Liver (tissue), 9 donors: ENCODE measurements around the gene NEK6. TPM values are rescaled to one million over a fixed set of nuclear protein-coding genes. Genes with fewer than 3 reads are reported as not detected.

Experiments used
- DNase-seq: peaks from one replicate; pipeline ENCODE4 v3.0.0-alpha.2; 2017; ENCODE audit warnings: low spot score
- H3K27ac ChIP-seq, 2 donors: one replicate each; pipeline ENCODE4 v1.7.0; 2013; ENCODE audit warnings: inconsistent platforms in 2 of 2, low read length in 2 of 2, control low read depth in 1 of 2, low read depth in 1 of 2, mild to moderate bottlenecking in 1 of 2
- H3K27me3 ChIP-seq, 4 donors: one replicate each; pipeline versions ENCODE4 v1.6.1 to v1.7.0; 2013; ENCODE audit warnings: low read length in 3 of 4, inconsistent platforms in 1 of 4, mild to moderate bottlenecking in 1 of 4, moderate library complexity in 1 of 4; ENCODE audit not compliant: control insufficient read depth in 4 of 4, insufficient read depth in 4 of 4
- H3K36me3 ChIP-seq, 4 donors: one replicate each; pipeline versions ENCODE4 v1.6.1 to v1.7.0; 2013; ENCODE audit warnings: low read length in 3 of 4, mild to moderate bottlenecking in 3 of 4, low read depth in 1 of 4, moderate library complexity in 1 of 4; ENCODE audit not compliant: control insufficient read depth in 4 of 4, insufficient read depth in 3 of 4
- H3K4me1 ChIP-seq, 4 donors: one replicate each; pipeline versions ENCODE4 v1.6.1 to v1.7.0; 2013; ENCODE audit warnings: low read length in 3 of 4, mild to moderate bottlenecking in 3 of 4, moderate library complexity in 1 of 4; ENCODE audit not compliant: control insufficient read depth in 4 of 4, insufficient read depth in 4 of 4
- H3K4me3 ChIP-seq, 3 donors: one replicate each; pipeline versions ENCODE4 v1.6.1 to v1.7.0; 2013; ENCODE audit warnings: low read length in 3 of 3, control low read depth in 1 of 3, low read depth in 1 of 3, mild to moderate bottlenecking in 1 of 3
- H3K9ac ChIP-seq, 2 donors: one replicate each; pipeline ENCODE4 v1.7.0; 2013; ENCODE audit warnings: low read length in 2 of 2, mild to moderate bottlenecking in 2 of 2, moderate library complexity in 2 of 2, control low read depth in 1 of 2, low read depth in 1 of 2
- H3K9me3 ChIP-seq, 4 donors: one replicate each; pipeline versions ENCODE4 v1.6.1 to v1.7.0; 2013; ENCODE audit warnings: low read length in 3 of 4; ENCODE audit not compliant: control insufficient read depth in 4 of 4
- EGR1 ChIP-seq, 2 donors: IDR thresholded peaks; 2 replicates each; pipeline ENCODE4 v1.6.1; 2016 to 2018; ENCODE audit warnings: antibody characterized with exemption in 2 of 2, low read depth in 2 of 2
- FOXA2 ChIP-seq: IDR thresholded peaks from 2 replicates; pipeline ENCODE4 v1.6.1; 2016; ENCODE audit warnings: antibody characterized with exemption
- GABPA ChIP-seq, 2 donors: IDR thresholded peaks in 1 of 2; conservative IDR thresholded peaks in 1 of 2; 2 replicates each; pipeline ENCODE4 v1.6.1; 2016; ENCODE audit warnings: antibody characterized with exemption in 2 of 2, mild to moderate bottlenecking in 1 of 2, moderate library complexity in 1 of 2
- HNF4A ChIP-seq, 2 donors: conservative IDR thresholded peaks; 2 replicates each; pipeline ENCODE4 v1.6.1; 2016; ENCODE audit warnings: antibody characterized with exemption in 2 of 2, mild to moderate bottlenecking in 2 of 2
- HNF4G ChIP-seq: IDR thresholded peaks from 2 replicates; pipeline ENCODE4 v1.6.1; 2016; ENCODE audit warnings: antibody characterized with exemption
- NR2F2 ChIP-seq: IDR thresholded peaks from 2 replicates; pipeline ENCODE4 v1.6.1; 2016; ENCODE audit warnings: antibody characterized with exemption
- RAD21 ChIP-seq, 2 donors: IDR thresholded peaks; 2 replicates each; pipeline ENCODE4 v1.6.1; 2016; ENCODE audit warnings: antibody characterized with exemption in 2 of 2, mild to moderate bottlenecking in 2 of 2
- RXRA ChIP-seq, 2 donors: IDR thresholded peaks; 2 replicates each; pipeline ENCODE4 v1.6.1; 2017 to 2018; ENCODE audit warnings: antibody characterized with exemption in 2 of 2, mild to moderate bottlenecking in 1 of 2
- SP1 ChIP-seq: IDR thresholded peaks from 2 replicates; pipeline ENCODE4 v1.6.1; 2018; ENCODE audit warnings: antibody characterized with exemption, mild to moderate bottlenecking
- TAF1 ChIP-seq: conservative IDR thresholded peaks from 2 replicates; pipeline ENCODE4 v1.6.1; 2016; ENCODE audit warnings: antibody characterized with exemption, mild to moderate bottlenecking
- YY1 ChIP-seq: IDR thresholded peaks from 2 replicates; pipeline ENCODE4 v1.6.1; 2016; ENCODE audit warnings: antibody characterized with exemption, mild to moderate bottlenecking
- WGBS: extraction: QIAGEN DNeasy Blood & Tissue Kit; methylation state at CpG from one replicate; pipeline ENCODE4 v1.1.7; 2013; 5-methylcytosine and 5-hydroxymethylcytosine counted together
- polyA plus RNA-seq, 2 donors: library from polyadenylated mRNA; stranded (reverse) in 1 of 2; unstranded in 1 of 2; fragments of 200-250 nt in 1 of 2; fragments of >200 nt in 1 of 2; fragmentation: Nextera tagmentation in 1 of 2; extraction: Ambion mirVana in 1 of 2; gene quantifications; one replicate each; pipeline versions ENCODE4 v1.2.1 to v1.2.3, GENCODE V29; 2013 to 2015
- total RNA-seq, 2 donors: library from RNA; depleted of rRNA; stranded (reverse); fragments of >200 nt; gene quantifications; one replicate each; pipeline ENCODE4 v1.2.3, GENCODE V29; 2014
- TF ChIP-seq, protein P1 (sequence below): IDR thresholded peaks from 2 replicates; pipeline ENCODE4 v1.6.1; 2016; ENCODE audit warnings: antibody characterized with exemption
- TF ChIP-seq, protein P2 (sequence below): IDR thresholded peaks from 2 replicates; pipeline ENCODE4 v1.6.1; 2016; ENCODE audit warnings: antibody characterized with exemption
- TF ChIP-seq, protein P3 (sequence below): fragments of 150-350 bp; IDR thresholded peaks from 2 replicates; pipeline ENCODE4 v1.5.1; 2017; ENCODE audit warnings: improper control_type of control experiment, low read depth, low read length; ENCODE audit not compliant: missing input control
- TF ChIP-seq, protein P4 (sequence below): IDR thresholded peaks from 2 replicates; pipeline ENCODE4 v1.6.1; 2016; ENCODE audit warnings: antibody characterized with exemption
- donor health status: healthy.
- donor health status: healthy.
- donor health status: healthy.
- donor health status: healthy.
- donor health status: healthy.

Gene NEK6
- total and polyA plus RNA-seq, 4 donors: 32.5 to 49.7 (median 42.5) TPM

DNA sequence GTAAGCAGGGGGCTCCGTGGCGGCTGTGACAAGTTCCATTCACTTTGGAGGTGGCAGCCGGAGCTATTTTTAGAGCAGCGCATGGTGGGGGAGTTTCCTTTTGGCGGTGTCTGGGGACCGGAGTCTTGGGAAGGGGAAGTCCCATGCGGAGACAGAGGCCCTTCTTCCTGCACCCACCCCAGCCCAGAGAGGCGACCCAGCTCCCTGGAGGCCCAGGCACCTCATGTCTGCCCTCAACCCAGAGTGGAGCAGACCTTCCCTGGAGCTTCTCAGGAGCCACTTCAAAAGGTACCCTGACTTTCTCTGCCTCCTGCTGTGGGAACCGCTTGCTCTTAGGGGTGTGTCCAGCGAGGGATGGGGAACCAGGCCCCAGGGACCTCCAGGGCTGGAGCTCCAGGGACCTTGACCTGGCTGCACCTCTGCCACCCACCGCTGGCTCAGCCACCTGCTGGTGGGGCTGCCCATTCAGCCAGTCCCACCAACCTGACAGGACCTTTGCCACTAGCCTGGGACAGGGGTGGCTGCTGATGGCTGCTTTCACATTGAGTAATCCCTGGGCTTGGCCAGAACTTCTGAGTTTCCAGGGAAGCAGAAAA lies 34.1 kb downstream of the NEK6 start:
- Histone ChIP-seq H3K9ac (no peak overlapping the region), H3K4me3 (no peak overlapping the region), H3K27ac (peak overlapping the region in 1 of 2 donors; percentile 0)

DNA sequence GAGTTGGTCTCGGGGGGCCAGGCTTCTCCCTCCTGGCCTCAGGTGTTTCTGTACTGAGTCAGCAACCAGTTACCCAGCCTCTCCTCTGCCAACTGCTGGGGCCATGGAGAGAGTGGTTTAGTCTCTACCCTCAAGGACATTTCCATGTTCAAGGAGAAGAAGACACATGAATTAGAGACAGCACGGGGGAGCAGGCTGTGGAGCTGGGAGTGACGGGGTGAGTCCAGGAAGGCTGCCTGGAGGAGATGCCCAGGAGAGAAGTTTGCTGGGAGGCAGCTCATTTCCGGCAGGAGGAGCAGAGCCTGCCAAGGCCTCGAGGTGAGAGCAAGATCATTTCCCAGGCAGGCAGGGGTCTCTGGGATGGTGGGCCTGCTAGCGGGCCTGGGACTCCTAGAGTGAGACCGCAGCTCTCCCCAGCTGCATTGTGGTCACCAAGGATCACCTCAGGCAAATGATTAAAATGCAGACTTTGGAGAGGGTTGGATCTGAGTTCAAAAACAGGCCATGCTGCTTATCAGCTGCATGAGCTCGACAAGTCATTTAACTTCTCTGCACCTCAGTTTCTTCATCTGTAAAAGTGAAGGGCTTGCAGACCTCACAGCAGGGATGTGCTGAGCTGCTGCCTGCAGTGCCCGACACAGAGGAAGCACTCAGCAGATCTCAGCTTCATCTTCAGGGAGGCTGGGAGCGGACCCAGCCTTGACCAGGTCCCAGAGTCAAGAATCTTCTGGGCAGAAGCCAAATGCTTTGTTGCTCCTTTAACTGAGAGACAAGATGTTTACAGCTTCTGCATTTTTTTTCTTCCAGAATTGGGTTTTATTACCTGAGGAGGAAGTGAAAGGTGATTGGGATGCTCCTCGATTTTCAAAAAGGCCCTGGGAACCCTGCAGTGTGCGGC lies 35.2 kb downstream of the NEK6 start:
- Histone ChIP-seq H3K9me3 (no peaks in the 10 kb centered on the region), H3K36me3 (no peaks in the 10 kb centered on the region), H3K4me3 (no peak overlapping the region), H3K27me3 (no peaks in the 10 kb centered on the region), H3K27ac (peak overlapping the region; percentile 0 to 7), H3K4me1 (peaks cover 9 to 78% (median 48%) of the 10 kb centered on the region in 4 donors), H3K9ac (no peak overlapping the region)
- TF ChIP-seq, protein P1, sequence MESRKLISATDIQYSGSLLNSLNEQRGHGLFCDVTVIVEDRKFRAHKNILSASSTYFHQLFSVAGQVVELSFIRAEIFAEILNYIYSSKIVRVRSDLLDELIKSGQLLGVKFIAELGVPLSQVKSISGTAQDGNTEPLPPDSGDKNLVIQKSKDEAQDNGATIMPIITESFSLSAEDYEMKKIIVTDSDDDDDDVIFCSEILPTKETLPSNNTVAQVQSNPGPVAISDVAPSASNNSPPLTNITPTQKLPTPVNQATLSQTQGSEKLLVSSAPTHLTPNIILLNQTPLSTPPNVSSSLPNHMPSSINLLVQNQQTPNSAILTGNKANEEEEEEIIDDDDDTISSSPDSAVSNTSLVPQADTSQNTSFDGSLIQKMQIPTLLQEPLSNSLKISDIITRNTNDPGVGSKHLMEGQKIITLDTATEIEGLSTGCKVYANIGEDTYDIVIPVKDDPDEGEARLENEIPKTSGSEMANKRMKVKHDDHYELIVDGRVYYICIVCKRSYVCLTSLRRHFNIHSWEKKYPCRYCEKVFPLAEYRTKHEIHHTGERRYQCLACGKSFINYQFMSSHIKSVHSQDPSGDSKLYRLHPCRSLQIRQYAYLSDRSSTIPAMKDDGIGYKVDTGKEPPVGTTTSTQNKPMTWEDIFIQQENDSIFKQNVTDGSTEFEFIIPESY: no peak
- TF ChIP-seq YY1: no peak
- no peak for TF ChIP-seq RAD21 (IDR thresholded peaks at IDR 0.05)
- TF ChIP-seq FOXA2: no peak
- TF ChIP-seq SP1: no peak
- TF ChIP-seq, protein P2, sequence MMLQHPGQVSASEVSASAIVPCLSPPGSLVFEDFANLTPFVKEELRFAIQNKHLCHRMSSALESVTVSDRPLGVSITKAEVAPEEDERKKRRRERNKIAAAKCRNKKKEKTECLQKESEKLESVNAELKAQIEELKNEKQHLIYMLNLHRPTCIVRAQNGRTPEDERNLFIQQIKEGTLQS: no peak
- TF ChIP-seq HNF4G: no peak
- TF ChIP-seq TAF1: no peak
- TF ChIP-seq NR2F2: no peak
- TF ChIP-seq EGR1 (IDR thresholded peaks at IDR 0.05; ENCODE audit: low read depth in 2 of 2): no peak
- TF ChIP-seq RXRA (IDR thresholded peaks at IDR 0.05): no peak
- TF ChIP-seq HNF4A (conservative IDR thresholded peaks at IDR 0.05): no peak
- TF ChIP-seq, protein P3, sequence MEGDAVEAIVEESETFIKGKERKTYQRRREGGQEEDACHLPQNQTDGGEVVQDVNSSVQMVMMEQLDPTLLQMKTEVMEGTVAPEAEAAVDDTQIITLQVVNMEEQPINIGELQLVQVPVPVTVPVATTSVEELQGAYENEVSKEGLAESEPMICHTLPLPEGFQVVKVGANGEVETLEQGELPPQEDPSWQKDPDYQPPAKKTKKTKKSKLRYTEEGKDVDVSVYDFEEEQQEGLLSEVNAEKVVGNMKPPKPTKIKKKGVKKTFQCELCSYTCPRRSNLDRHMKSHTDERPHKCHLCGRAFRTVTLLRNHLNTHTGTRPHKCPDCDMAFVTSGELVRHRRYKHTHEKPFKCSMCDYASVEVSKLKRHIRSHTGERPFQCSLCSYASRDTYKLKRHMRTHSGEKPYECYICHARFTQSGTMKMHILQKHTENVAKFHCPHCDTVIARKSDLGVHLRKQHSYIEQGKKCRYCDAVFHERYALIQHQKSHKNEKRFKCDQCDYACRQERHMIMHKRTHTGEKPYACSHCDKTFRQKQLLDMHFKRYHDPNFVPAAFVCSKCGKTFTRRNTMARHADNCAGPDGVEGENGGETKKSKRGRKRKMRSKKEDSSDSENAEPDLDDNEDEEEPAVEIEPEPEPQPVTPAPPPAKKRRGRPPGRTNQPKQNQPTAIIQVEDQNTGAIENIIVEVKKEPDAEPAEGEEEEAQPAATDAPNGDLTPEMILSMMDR: no peak
- no peak for TF ChIP-seq GABPA (IDR thresholded peaks at IDR 0.05 in 1 of 2, conservative IDR thresholded peaks at IDR 0.05 in 1 of 2)
- WGBS: 86% methylated on average over 12 of the region's 12 CpGs
- DNase-seq: no peak

More for the DNA sequence above, 34.1 kb downstream of the NEK6 start:
- Histone ChIP-seq H3K27me3 (no peaks in the 10 kb centered on the region), H3K4me1 (peaks cover 13 to 75% (median 49%) of the 10 kb centered on the region in 4 donors), H3K36me3 (no peaks in the 10 kb centered on the region), H3K9me3 (no peaks in the 10 kb centered on the region)
- no peak for TF ChIP-seq HNF4A (conservative IDR thresholded peaks at IDR 0.05)
- TF ChIP-seq, protein P3: peak; percentile 9
- TF ChIP-seq, protein P2: no peak
- TF ChIP-seq, protein P4, sequence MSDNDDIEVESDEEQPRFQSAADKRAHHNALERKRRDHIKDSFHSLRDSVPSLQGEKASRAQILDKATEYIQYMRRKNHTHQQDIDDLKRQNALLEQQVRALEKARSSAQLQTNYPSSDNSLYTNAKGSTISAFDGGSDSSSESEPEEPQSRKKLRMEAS: no peak
- TF ChIP-seq, protein P1: no peak
- WGBS: 58% methylated on average over 11 of the region's 11 CpGs
- DNase-seq: no peak
